GM12878 (cell line): ENCODE data around the gene ICAM2. TPM values are rescaled to one million over a fixed set of nuclear protein-coding genes. Genes with fewer than 3 reads are reported as not detected.

Source experiments
- ASH2L ChIP-seq: fragments of 300-600, 200-600 bp; sonication (generic); IDR thresholded peaks from 2 replicates; pipeline ENCODE4 v1.6.1; 2017; ENCODE audit warnings: low read depth, mild to moderate bottlenecking, borderline replicate concordance
- ATF7 ChIP-seq: fragments of 450-650 bp; IDR thresholded peaks from 2 replicates; pipeline ENCODE4 v1.6.1; 2016; ENCODE audit warnings: low read depth, mild to moderate bottlenecking
- BCL11A ChIP-seq: IDR thresholded peaks from 2 replicates; pipeline ENCODE4 v1.6.1; 2011; ENCODE audit warnings: low read depth, low read length
- CBFB ChIP-seq: IDR thresholded peaks from 2 replicates; pipeline ENCODE4 v1.6.1; 2016; ENCODE audit warnings: antibody characterized with exemption, low read depth
- EED ChIP-seq: sonication (generic); IDR thresholded peaks from 2 replicates; pipeline ENCODE4 v1.6.1; 2016; ENCODE audit warnings: antibody characterized with exemption, low read depth
- ETV6 ChIP-seq, 2 experiments: fragments of 450-650 bp in 1 of 2; IDR thresholded peaks in 1 of 2; conservative IDR thresholded peaks in 1 of 2; 2 replicates each; pipeline ENCODE4 v1.6.1; 2014; ENCODE audit warnings: antibody characterized with exemption in 1 of 2, borderline replicate concordance in 1 of 2, low read depth in 1 of 2, mild to moderate bottlenecking in 1 of 2, moderate library complexity in 1 of 2
- FOXM1 ChIP-seq: IDR thresholded peaks from 2 replicates; pipeline ENCODE4 v1.6.1; 2012; ENCODE audit warnings: low read depth, mild to moderate bottlenecking, inconsistent platforms, low read length, moderate library complexity
- HDAC2 ChIP-seq: fragments of 200-600 bp; sonication (generic); IDR thresholded peaks from 2 replicates; pipeline ENCODE4 v1.6.1; 2017
- KAT2A ChIP-seq: conservative IDR thresholded peaks from 2 replicates; pipeline ENCODE4 v1.6.1; 2011; ENCODE audit warnings: low read depth, low read length; ENCODE audit not compliant: control insufficient read depth
- MEF2B ChIP-seq: fragments of 450-650 bp; IDR thresholded peaks from 2 replicates; pipeline ENCODE4 v1.6.1; 2018; ENCODE audit warnings: mild to moderate bottlenecking, moderate library complexity; ENCODE audit not compliant: partially characterized antibody, poor library complexity, severe bottlenecking
- MTA3 ChIP-seq: IDR thresholded peaks from 2 replicates; pipeline ENCODE4 v1.6.1; 2012; ENCODE audit warnings: low read length, inconsistent platforms, borderline replicate concordance
- NFIC ChIP-seq: IDR thresholded peaks from 2 replicates; pipeline ENCODE4 v1.6.1; 2012; ENCODE audit warnings: low read depth, mild to moderate bottlenecking, inconsistent platforms, low read length, moderate library complexity
- NRF1 ChIP-seq: conservative IDR thresholded peaks from 2 replicates; pipeline ENCODE4 v1.6.1; 2011; ENCODE audit warnings: mild to moderate bottlenecking, low read depth, low read length, improper control_type of control experiment
- PML ChIP-seq: IDR thresholded peaks from 2 replicates; pipeline ENCODE4 v1.6.1; 2012; ENCODE audit warnings: low read length, inconsistent platforms
- POLR2AphosphoS2 ChIP-seq: IDR thresholded peaks from 2 replicates; pipeline ENCODE4 v1.6.1; 2011; ENCODE audit warnings: low read depth, mild to moderate bottlenecking, low read length, improper control_type of control experiment, moderate library complexity
- REST ChIP-seq: IDR thresholded peaks from 2 replicates; pipeline ENCODE4 v1.6.1; 2012; ENCODE audit warnings: mild to moderate bottlenecking, low read depth, low read length
- RFX5 ChIP-seq: IDR thresholded peaks from 2 replicates; pipeline ENCODE4 v1.6.1; 2011; ENCODE audit warnings: low read depth, low read length, improper control_type of control experiment
- RUNX3 ChIP-seq: IDR thresholded peaks from 2 replicates; pipeline ENCODE4 v1.6.1; 2012; ENCODE audit warnings: low read length, inconsistent platforms
- SIX5 ChIP-seq: IDR thresholded peaks from 2 replicates; pipeline ENCODE4 v1.6.1; 2011; ENCODE audit warnings: mild to moderate bottlenecking, low read depth, low read length, moderate library complexity; ENCODE audit not compliant: severe bottlenecking
- SMAD1 ChIP-seq: fragments of 450-650 bp; IDR thresholded peaks from 2 replicates; pipeline ENCODE4 v1.6.1; 2018; ENCODE audit warnings: mild to moderate bottlenecking, low read depth; ENCODE audit not compliant: partially characterized antibody
- SMARCA5 ChIP-seq: fragments of 450-650 bp; IDR thresholded peaks from 2 replicates; pipeline ENCODE4 v1.6.1; 2017; ENCODE audit warnings: mild to moderate bottlenecking
- WRNIP1 ChIP-seq: IDR thresholded peaks from 2 replicates; pipeline ENCODE4 v1.6.1; 2011; ENCODE audit warnings: low read depth, low read length, improper control_type of control experiment, borderline replicate concordance
- polyA plus RNA-seq, 11 experiments: library from polyadenylated mRNA; depleted of rRNA in 4 of 11; unstranded in 6 of 11; stranded (reverse) in 5 of 11; fragments of >200 nt; fragmentation: Nextera tagmentation in 4 of 11; fragmentation: Illumina TruSeq in 1 of 11; extraction: Ambion mirVana in 4 of 11; extraction: Trizol in 1 of 11; gene quantifications; 1 replicate in 1 of 11; 2 replicates in 10 of 11; pipeline versions ENCODE4 v1.2.1 to v1.2.3, GENCODE V29; 2011 to 2016; ENCODE audit warnings: inconsistent platforms in 2 of 11, missing spikeins in 2 of 11, low read depth in 1 of 11
- total RNA-seq, 4 experiments: library from RNA; depleted of rRNA in 3 of 4; stranded (reverse); fragments of >200 nt in 3 of 4; fragmentation: Illumina TruSeq in 1 of 4; extraction: Trizol in 1 of 4; gene quantifications; 2 replicates each; pipeline versions ENCODE4 v1.2.1 to v1.2.3, GENCODE V29; 2013 to 2021
- TF ChIP-seq, protein P1 (sequence below): fragments of 450-650 bp; formaldehyde crosslinking; IDR thresholded peaks from 2 replicates; pipeline ENCODE4 v1.4.0; 2022; ENCODE audit warnings: mild to moderate bottlenecking, moderate library complexity
- TF ChIP-seq, protein P2 (sequence below): IDR thresholded peaks from 2 replicates; pipeline ENCODE4 v1.6.1; 2011; ENCODE audit warnings: borderline replicate concordance, low read depth, mild to moderate bottlenecking, moderate library complexity, mixed read lengths, low read length; ENCODE audit not compliant: insufficient read depth; ENCODE audit errors: extremely low read length

ICAM2 gene
- total and polyA plus RNA-seq, 10 of the 15 experiments (the other 5 are each of a cell fraction or from before 2014, with no cell fraction given): 23.6 to 108 (median 58.1) TPM

DNA sequence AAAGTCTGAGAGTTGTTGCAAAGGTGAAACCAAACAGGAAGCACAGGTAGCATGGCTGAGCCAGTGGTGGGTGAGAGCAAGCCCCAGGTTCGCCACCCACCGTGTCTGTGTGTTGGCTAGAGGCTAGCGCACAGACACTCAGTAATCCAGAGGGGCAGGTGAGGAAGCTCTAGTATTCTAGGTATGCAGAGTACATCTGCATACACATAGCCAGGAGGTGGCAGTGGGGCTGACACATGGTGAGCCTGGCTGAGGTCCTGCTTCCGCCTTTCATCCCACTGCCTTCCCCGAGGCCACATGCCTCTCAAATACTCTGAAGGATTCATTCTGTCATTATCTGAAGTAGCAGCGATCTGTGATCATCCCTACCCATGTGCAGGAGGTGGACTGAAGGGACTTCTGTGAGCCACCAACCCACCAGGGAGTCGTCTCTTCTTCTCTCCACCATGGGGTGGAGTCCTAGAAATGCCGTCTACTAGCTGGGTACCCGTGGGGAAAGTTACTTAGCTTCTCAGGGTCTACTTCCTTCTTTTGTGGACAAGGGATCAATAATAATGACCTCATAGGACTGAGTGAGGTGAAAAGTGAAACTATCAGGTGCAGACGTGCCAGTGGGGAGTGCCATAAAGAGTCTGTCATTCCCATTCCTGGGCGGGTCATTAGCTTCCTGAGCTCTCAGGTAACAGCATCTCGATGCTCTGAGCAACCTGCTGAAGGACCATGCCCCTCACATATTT, 36.0 kb upstream of the ICAM2 start (continued):
- TF ChIP-seq ATF7: peak; percentile 97
- peak; percentile 68 for TF ChIP-seq RUNX3
- no peak for TF ChIP-seq SMAD1
- no peak for TF ChIP-seq CBFB
- TF ChIP-seq REST: no peak
- TF ChIP-seq KAT2A: no peak
- no peak for TF ChIP-seq WRNIP1
- TF ChIP-seq, protein P1, sequence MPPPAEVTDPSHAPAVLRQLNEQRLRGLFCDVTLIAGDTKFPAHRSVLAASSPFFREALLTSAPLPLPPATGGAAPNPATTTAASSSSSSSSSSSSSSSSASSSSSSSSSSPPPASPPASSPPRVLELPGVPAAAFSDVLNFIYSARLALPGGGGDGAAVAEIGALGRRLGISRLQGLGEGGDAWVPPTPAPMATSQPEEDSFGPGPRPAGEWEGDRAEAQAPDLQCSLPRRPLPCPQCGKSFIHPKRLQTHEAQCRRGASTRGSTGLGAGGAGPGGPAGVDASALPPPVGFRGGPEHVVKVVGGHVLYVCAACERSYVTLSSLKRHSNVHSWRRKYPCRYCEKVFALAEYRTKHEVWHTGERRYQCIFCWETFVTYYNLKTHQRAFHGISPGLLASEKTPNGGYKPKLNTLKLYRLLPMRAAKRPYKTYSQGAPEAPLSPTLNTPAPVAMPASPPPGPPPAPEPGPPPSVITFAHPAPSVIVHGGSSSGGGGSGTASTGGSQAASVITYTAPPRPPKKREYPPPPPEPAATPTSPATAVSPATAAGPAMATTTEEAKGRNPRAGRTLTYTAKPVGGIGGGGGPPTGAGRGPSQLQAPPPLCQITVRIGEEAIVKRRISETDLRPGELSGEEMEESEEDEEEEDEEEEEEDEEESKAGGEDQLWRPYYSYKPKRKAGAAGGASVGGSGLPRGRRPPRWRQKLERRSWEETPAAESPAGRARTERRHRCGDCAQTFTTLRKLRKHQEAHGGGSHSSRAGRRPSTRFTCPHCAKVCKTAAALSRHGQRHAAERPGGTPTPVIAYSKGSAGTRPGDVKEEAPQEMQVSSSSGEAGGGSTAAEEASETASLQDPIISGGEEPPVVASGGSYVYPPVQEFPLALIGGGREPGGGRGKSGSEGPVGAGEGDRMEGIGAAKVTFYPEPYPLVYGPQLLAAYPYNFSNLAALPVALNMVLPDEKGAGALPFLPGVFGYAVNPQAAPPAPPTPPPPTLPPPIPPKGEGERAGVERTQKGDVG (CRISPR knock-in tag): no peak
- TF ChIP-seq EED: peak; percentile 89
- 0 out of 2 replicates have a peak, but pooled peaks have one; percentile 11 for TF ChIP-seq BCL11A
- TF ChIP-seq RFX5: no peak
- TF ChIP-seq NRF1: no peak
- peak; percentile 44 for TF ChIP-seq MEF2B
- peak; percentile 43; the same call in 1 of the 2 replicates for TF ChIP-seq NFIC
- TF ChIP-seq MTA3: 0 out of 2 replicates have a peak, but pooled peaks have one; percentile 26
- peak in 1 of 2 experiments; percentile 71; a peak in 1 of 4 replicates for TF ChIP-seq ETV6 (conservative IDR thresholded peaks at IDR 0.05 in 1 of 2, IDR thresholded peaks at IDR 0.05 in 1 of 2; ENCODE audit: borderline replicate concordance in 1 of 2, low read depth in 1 of 2)
- TF ChIP-seq ASH2L: no peak
- 0 out of 2 replicates have a peak, but pooled peaks have one; percentile 35 for TF ChIP-seq SMARCA5
- TF ChIP-seq POLR2AphosphoS2: no peak
- TF ChIP-seq, protein P2, sequence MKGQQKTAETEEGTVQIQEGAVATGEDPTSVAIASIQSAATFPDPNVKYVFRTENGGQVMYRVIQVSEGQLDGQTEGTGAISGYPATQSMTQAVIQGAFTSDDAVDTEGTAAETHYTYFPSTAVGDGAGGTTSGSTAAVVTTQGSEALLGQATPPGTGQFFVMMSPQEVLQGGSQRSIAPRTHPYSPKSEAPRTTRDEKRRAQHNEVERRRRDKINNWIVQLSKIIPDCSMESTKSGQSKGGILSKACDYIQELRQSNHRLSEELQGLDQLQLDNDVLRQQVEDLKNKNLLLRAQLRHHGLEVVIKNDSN: no peak
- TF ChIP-seq HDAC2: no peak
- TF ChIP-seq FOXM1: no peak
- no peak for TF ChIP-seq PML
- no peak for TF ChIP-seq SIX5
